Effector memory CD8-positive, alpha-beta T cell (primary cell): ENCODE measurements around the gene PPIP5K2.

Experiments used
- ATAC-seq: fragments of 150-1000 bp; cut with Tn5 transposase; replicated peaks from 2 replicates; pipeline ENCODE4 v1.10.0; 2021; ENCODE audit warnings: mild to moderate bottlenecking, moderate library complexity
- DNase-seq, 3 experiments: peaks; one replicate each; pipeline ENCODE4 v3.0.0; 2021
- H3K27ac Mint-ChIP-seq, 2 donors: one replicate each; pipeline ENCODE4 v1.8.0; 2022; ENCODE audit warnings: mild to moderate bottlenecking in 2 of 2, mixed read lengths in 2 of 2, moderate library complexity in 2 of 2
- H3K27me3 Mint-ChIP-seq, 2 donors: one replicate each; pipeline ENCODE4 v1.8.0; 2022; ENCODE audit warnings: mixed read lengths in 2 of 2
- H3K36me3 Mint-ChIP-seq: one replicate; pipeline ENCODE4 v1.8.0; 2022; ENCODE audit warnings: mild to moderate bottlenecking, moderate library complexity, mixed read lengths; ENCODE audit not compliant: insufficient read depth
- H3K4me1 Mint-ChIP-seq, 2 donors: one replicate each; pipeline ENCODE4 v1.8.0; 2022; ENCODE audit warnings: low read depth in 2 of 2, mixed read lengths in 2 of 2
- H3K4me3 Mint-ChIP-seq, 2 donors: one replicate each; pipeline ENCODE4 v1.8.0; 2022; ENCODE audit warnings: mild to moderate bottlenecking in 2 of 2, mixed read lengths in 2 of 2, moderate library complexity in 2 of 2
- H3K9me3 Mint-ChIP-seq, 2 donors: one replicate each; pipeline ENCODE4 v1.8.0; 2022; ENCODE audit warnings: mixed read lengths in 2 of 2

Gene PPIP5K2

DNA sequence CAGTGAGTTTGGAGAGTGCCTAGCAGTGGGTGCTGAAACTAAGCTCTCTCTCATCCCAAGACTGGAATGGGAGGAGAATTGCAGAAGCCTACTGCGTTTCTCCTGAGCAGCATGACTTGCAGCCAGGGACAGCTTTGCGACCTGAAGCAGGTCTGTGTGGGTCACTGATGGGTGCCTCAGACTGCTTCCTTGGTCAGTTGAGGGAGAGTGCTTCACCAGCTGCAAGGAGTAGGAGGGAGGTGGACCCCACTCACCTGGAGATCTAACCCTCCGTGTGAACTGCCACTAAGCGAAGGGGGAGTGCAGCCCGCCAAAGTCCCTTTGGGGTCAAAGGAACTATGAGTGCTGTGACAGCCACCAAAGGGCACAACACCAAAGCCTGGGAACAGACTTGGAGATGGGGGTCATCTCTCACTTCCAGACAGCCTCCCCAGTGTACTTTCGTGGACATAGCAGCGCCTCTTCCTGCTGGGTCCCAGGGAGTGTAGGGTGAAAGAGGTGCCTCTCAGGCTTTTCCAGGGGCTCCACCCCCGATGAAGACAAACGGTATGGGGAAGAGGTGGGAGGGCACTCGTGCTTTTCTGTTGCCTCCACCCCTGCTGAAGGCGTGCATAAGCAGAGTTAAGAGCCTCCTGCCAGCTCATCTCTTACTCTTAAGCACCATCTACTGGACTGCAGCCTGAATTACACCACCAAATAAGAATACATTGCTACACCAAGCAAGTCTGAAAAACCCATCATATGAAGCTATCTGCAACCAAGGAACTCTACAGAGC, 104.2 kb downstream of the PPIP5K2 start:
- no peaks in the 10 kb centered on the region for H3K36me3 Mint-ChIP-seq

GRCh38 chr5:103224894-103225246, 104.8 kb downstream of the PPIP5K2 start:
- peaks cover 37 to 39% of the 10 kb centered on the region in 2 donors for H3K27me3 Mint-ChIP-seq
- H3K4me1 Mint-ChIP-seq, result peaks cover 0 to 2% of the 10 kb centered on the region in 2 donors
- DNase-seq (no peak), ATAC-seq (no peak)
- no peak overlapping the region for H3K27ac Mint-ChIP-seq
- H3K36me3 Mint-ChIP-seq, result no peaks in the 10 kb centered on the region
- H3K9me3 Mint-ChIP-seq, result no peaks in the 10 kb centered on the region
- H3K4me3 Mint-ChIP-seq, result no peak overlapping the region

More for the DNA sequence above, 104.2 kb downstream of the PPIP5K2 start:
- H3K27me3 Mint-ChIP-seq, result peaks cover 37 to 39% of the 10 kb centered on the region in 2 donors
- ATAC-seq, result peak; percentile 99
- H3K4me1 Mint-ChIP-seq, result peaks cover 0 to 2% of the 10 kb centered on the region in 2 donors
- peak; percentile 33 to 40 (median 39) for DNase-seq
- no peak overlapping the region for H3K27ac Mint-ChIP-seq
- H3K4me3 Mint-ChIP-seq, result no peak overlapping the region
- no peaks in the 10 kb centered on the region for H3K9me3 Mint-ChIP-seq

DNA sequence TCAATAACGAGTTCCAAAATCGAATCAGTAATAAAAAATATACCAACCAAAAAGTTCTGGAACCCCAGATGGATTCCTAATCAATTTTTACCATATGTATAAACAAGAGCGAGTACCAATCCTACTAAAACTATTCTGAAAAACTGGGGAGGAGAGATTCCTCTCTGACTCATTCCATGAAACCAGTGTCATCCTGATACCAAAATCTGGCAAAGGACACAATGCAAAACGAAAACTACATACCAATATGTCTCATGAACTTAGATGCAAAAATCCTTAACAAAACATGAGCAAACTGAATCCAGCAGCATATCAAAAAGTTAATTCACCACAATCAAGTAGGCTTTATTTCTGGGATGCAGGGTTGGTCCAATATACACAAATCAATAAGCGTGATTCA, 108.0 kb downstream of the PPIP5K2 start:
- ATAC-seq, result no peak
- no peak for DNase-seq
- no peaks in the 10 kb centered on the region for H3K9me3 Mint-ChIP-seq
- H3K4me1 Mint-ChIP-seq, result peaks cover 0 to 2% of the 10 kb centered on the region in 2 donors
- no peak overlapping the region for H3K27ac Mint-ChIP-seq
- H3K27me3 Mint-ChIP-seq, result peaks cover 37 to 39% of the 10 kb centered on the region in 2 donors
- H3K36me3 Mint-ChIP-seq, result no peaks in the 10 kb centered on the region
- no peak overlapping the region for H3K4me3 Mint-ChIP-seq

GRCh38 chr5:103228588-103228987, 108.5 kb downstream of the PPIP5K2 start:
- Mint-ChIP-seq H3K4me1 (peaks cover 0 to 2% of the 10 kb centered on the region in 2 donors), H3K27ac (no peak overlapping the region), H3K27me3 (peaks cover 37 to 39% of the 10 kb centered on the region in 2 donors), H3K36me3 (no peaks in the 10 kb centered on the region), H3K4me3 (no peak overlapping the region), H3K9me3 (no peaks in the 10 kb centered on the region)
- ATAC-seq (no peak), DNase-seq (no peak)

- H3K27ac Mint-ChIP-seq, result no peak overlapping the region
- no peaks in the 10 kb centered on the region for H3K4me1 Mint-ChIP-seq
- no peak overlapping the region for H3K4me3 Mint-ChIP-seq
- DNase-seq (peak in 1 of 3 experiments; percentile 12), ATAC-seq (peak; percentile 80)
- H3K27me3 Mint-ChIP-seq, result peaks cover 20 to 21% of the 10 kb centered on the region in 2 donors
- no peaks in the 10 kb centered on the region for H3K9me3 Mint-ChIP-seq
- H3K36me3 Mint-ChIP-seq, result no peaks in the 10 kb centered on the region
Measured at GRCh38 chr5:103232393-103232999, 112.4 kb downstream of the PPIP5K2 start.

- Mint-ChIP-seq H3K27ac (no peak overlapping the region), H3K36me3 (no peaks in the 10 kb centered on the region), H3K9me3 (no peaks in the 10 kb centered on the region), H3K4me1 (no peaks in the 10 kb centered on the region), H3K27me3 (peaks cover 14 to 18% of the 10 kb centered on the region in 2 donors), H3K4me3 (no peak overlapping the region)
- DNase-seq, result no peak
- no peak for ATAC-seq
Measured at GRCh38 chr5:103234239-103234975, 114.3 kb downstream of the PPIP5K2 start.

GRCh38 chr5:103235891-103236290, 115.8 kb downstream of the PPIP5K2 start:
- no peaks in the 10 kb centered on the region for H3K9me3 Mint-ChIP-seq
- ATAC-seq, result no peak
- H3K4me3 Mint-ChIP-seq, result no peak overlapping the region
- DNase-seq, result no peak
- H3K27ac Mint-ChIP-seq, result no peak overlapping the region
- no peaks in the 10 kb centered on the region for H3K36me3 Mint-ChIP-seq
- peaks cover 17 to 23% of the 10 kb centered on the region in 2 donors for H3K27me3 Mint-ChIP-seq
- no peaks in the 10 kb centered on the region for H3K4me1 Mint-ChIP-seq

DNA sequence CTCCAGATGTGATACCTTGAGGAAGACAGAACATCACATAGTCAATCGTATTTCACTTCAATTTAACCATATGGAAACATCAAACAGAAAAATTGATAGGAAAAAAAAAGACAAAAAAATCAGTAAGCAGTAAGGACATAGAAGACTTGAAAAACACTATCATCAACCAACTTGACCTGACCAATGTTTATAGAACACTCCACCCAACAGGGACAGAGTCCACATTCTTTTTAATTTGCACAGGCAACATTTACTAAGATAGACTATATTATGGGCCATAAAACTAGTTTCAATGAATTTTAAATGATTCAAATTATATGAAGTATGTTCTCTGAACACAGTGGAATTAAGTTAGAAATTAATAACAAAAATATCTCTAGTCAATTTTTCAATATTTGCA, 117.7 kb downstream of the PPIP5K2 start:
- Mint-ChIP-seq H3K36me3 (no peaks in the 10 kb centered on the region), H3K27ac (no peak overlapping the region), H3K4me3 (no peak overlapping the region), H3K4me1 (no peaks in the 10 kb centered on the region), H3K27me3 (peaks cover 34% of the 10 kb centered on the region in 2 donors), H3K9me3 (no peaks in the 10 kb centered on the region)
- no peak for DNase-seq
- no peak for ATAC-seq

DNA sequence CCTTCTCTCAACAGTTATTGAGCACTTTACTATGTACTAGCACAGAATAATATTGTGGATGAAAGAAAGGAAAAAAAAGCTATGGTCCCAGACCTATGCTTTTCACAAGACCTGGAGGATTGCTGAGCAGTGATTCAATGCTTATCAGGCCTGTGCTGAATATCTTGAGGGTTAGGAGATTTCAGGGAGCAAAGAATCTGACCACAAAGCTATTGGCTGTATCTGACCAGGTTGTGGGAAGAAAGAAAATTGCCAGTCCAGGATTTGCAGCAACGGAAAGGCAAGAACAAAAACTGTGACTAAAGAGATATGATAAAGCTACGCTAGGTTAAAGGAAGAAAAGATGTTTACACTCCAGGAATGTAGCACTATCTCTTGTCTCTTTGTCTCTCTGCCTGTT, 123.6 kb downstream of the PPIP5K2 start:
- DNase-seq (no peak), ATAC-seq (no peak)
- Mint-ChIP-seq H3K9me3 (no peaks in the 10 kb centered on the region), H3K4me1 (peaks cover 6 to 7% of the 10 kb centered on the region in 2 donors), H3K27ac (no peak overlapping the region), H3K36me3 (no peaks in the 10 kb centered on the region), H3K27me3 (peaks cover 63 to 70% of the 10 kb centered on the region in 2 donors), H3K4me3 (no peak overlapping the region)

DNA sequence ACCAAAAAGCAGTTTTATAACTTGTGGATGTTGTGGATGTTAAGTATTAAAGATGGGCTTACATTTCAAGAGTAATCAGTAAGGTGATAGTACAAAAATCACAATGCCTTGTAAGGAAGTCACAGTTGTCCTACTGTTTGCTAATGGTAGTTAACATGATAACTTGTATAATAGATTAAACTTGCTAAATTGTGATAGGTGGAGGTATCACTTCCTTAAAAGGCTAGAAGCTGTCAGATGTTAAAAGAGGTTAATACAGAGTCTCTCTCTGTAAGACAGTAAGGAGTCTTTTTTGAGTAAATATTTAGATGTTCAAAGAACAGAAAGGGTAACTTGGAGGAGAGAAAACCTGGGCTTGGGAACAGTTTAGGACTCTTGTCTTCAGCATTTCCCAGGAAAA, 124.3 kb downstream of the PPIP5K2 start:
- DNase-seq (no peak), ATAC-seq (no peak)
- no peaks in the 10 kb centered on the region for H3K9me3 Mint-ChIP-seq
- H3K27ac Mint-ChIP-seq, result no peak overlapping the region
- H3K4me3 Mint-ChIP-seq, result no peak overlapping the region
- H3K36me3 Mint-ChIP-seq, result no peaks in the 10 kb centered on the region
- peaks cover 6 to 7% of the 10 kb centered on the region in 2 donors for H3K4me1 Mint-ChIP-seq
- H3K27me3 Mint-ChIP-seq, result peaks cover 65 to 67% of the 10 kb centered on the region in 2 donors

DNA sequence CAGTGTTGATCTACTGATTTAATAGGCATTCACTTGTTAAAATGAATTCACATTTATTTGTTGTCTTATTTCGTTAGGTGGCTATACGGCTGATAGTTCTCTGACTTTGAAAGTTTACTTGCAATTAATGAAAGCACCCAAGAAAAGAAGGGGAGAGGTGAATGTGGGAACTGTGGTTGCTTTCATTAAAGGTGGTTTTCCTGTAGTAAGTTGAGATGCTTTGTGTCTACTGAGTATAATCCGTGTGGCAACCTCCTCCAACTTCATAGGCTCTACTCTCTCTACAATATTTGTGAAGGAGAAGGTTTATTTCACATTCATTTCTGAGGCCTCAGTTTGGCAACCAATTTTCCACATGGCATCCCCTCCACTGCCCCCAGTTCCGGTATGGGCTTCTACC, 125.7 kb downstream of the PPIP5K2 start:
- Mint-ChIP-seq H3K36me3 (no peaks in the 10 kb centered on the region), H3K4me1 (peaks cover 6 to 7% of the 10 kb centered on the region in 2 donors), H3K27me3 (peaks cover 72 to 75% of the 10 kb centered on the region in 2 donors), H3K27ac (no peak overlapping the region), H3K4me3 (no peak overlapping the region), H3K9me3 (no peaks in the 10 kb centered on the region)
- DNase-seq, result no peak
- peak; percentile 69 for ATAC-seq

DNA sequence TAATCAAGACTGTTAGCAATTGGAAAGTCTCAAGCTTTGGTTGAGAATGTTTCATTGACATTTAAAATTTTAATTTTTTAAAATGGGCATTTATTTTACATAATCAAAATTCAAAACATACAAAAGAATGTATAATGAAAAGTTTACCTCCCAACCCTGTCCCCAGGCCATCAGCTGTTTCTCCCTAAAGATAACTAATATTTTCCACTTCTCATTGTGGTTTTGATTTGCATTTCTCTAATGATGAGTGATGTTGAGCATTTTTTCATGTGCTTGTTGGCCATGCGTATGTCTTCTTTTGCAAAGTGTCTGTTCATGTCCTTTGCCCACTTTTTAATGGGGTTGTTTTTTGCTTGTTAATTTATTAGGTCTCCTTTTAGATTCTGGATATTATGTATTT, 127.0 kb downstream of the PPIP5K2 start:
- no peak overlapping the region for H3K4me3 Mint-ChIP-seq
- peaks cover 6 to 7% of the 10 kb centered on the region in 2 donors for H3K4me1 Mint-ChIP-seq
- ATAC-seq (no peak), DNase-seq (no peak)
- H3K9me3 Mint-ChIP-seq, result no peaks in the 10 kb centered on the region
- peaks cover 70 to 76% of the 10 kb centered on the region in 2 donors for H3K27me3 Mint-ChIP-seq
- no peak overlapping the region for H3K27ac Mint-ChIP-seq
- no peaks in the 10 kb centered on the region for H3K36me3 Mint-ChIP-seq

GRCh38 chr5:103249068-103249467, 129.0 kb downstream of the PPIP5K2 start:
- no peaks in the 10 kb centered on the region for H3K9me3 Mint-ChIP-seq
- H3K27me3 Mint-ChIP-seq, result peaks cover 57 to 66% of the 10 kb centered on the region in 2 donors
- H3K27ac Mint-ChIP-seq, result no peak overlapping the region
- ATAC-seq, result no peak
- DNase-seq, result no peak
- no peaks in the 10 kb centered on the region for H3K36me3 Mint-ChIP-seq
- H3K4me3 Mint-ChIP-seq, result no peak overlapping the region
- H3K4me1 Mint-ChIP-seq, result peaks cover 6 to 7% of the 10 kb centered on the region in 2 donors
